ENCODE results near the gene SOX10. TPM values are rescaled to one million over a fixed set of nuclear protein-coding genes. Genes with fewer than 3 reads are reported as not detected.

SOX10 gene
- total RNA-seq, 1 donor from 2014 or later: not detected

GRCh38 chr22:37924386-37925065 lies 59.8 kb downstream of the SOX10 start:
- H3K9me3 Mint-ChIP-seq: no peaks in the 10 kb centered on the region
- no peaks in the 10 kb centered on the region for H3K27me3 Mint-ChIP-seq (ENCODE audit: low read depth)
- peaks cover 5% of the 10 kb centered on the region for H3K4me1 Mint-ChIP-seq (ENCODE audit: low read depth)
- no peak overlapping the region for H3K27ac Mint-ChIP-seq
- H3K36me3 Mint-ChIP-seq (ENCODE audit: low read depth): peaks cover 19% of the 10 kb centered on the region
- H3K4me3 Mint-ChIP-seq (ENCODE audit: low read depth): no peak overlapping the region
- intact Hi-C loops (cut with micrococcal nuclease): no loop called here
- no peak for DNase-seq (ENCODE audit: low spot score)

GRCh38 chr22:37923927-37924326 lies 60.4 kb downstream of the SOX10 start:
- intact Hi-C loops (cut with micrococcal nuclease): no loop called here
- H3K4me1 Mint-ChIP-seq (ENCODE audit: low read depth): peaks cover 5% of the 10 kb centered on the region
- no peak for DNase-seq (ENCODE audit: low spot score)
- H3K9me3 Mint-ChIP-seq: no peaks in the 10 kb centered on the region
- no peak overlapping the region for H3K27ac Mint-ChIP-seq
- no peaks in the 10 kb centered on the region for H3K27me3 Mint-ChIP-seq (ENCODE audit: low read depth)
- no peak overlapping the region for H3K4me3 Mint-ChIP-seq (ENCODE audit: low read depth)
- peaks cover 16% of the 10 kb centered on the region for H3K36me3 Mint-ChIP-seq (ENCODE audit: low read depth)

Other genes starting within 250 kb of the SOX10 start
- 24.2 and 25.5 TPM in 2 replicates for gene GCAT, start 176.6 kb downstream of the SOX10 start, total RNA-seq
- gene GALR3, start 161.2 kb downstream of the SOX10 start, total RNA-seq: 0.28 and 0.32 TPM in 2 replicates
- gene ANKRD54, start 140.2 kb downstream of the SOX10 start, total RNA-seq: 24.7 and 27.3 TPM in 2 replicates
- 462 and 480 TPM in 2 replicates for gene EIF3L, start 135.1 kb downstream of the SOX10 start, total RNA-seq
- 22.7 and 29.1 TPM in 2 replicates for gene MICALL1, start 78.3 kb downstream of the SOX10 start, total RNA-seq
- not detected in 2 replicates for gene C22orf23, start 31.0 kb downstream of the SOX10 start, total RNA-seq
- 92.6 and 96.5 TPM in 2 replicates for gene POLR2F, start 30.9 kb downstream of the SOX10 start, total RNA-seq
- 9.1 and 9.5 TPM in 2 replicates for gene PICK1, start 72.8 kb upstream of the SOX10 start, total RNA-seq
- not detected in 2 replicates for gene SLC16A8, start 99.6 kb upstream of the SOX10 start, total RNA-seq
- gene BAIAP2L2, start 126.1 kb upstream of the SOX10 start, total RNA-seq: 0.09 and 0.34 TPM in 2 replicates
- gene PLA2G6, start 197.3 kb upstream of the SOX10 start, total RNA-seq: 32.8 and 36.0 TPM in 2 replicates
- 13.5 and 15.3 TPM in 2 replicates for gene MAFF, start 217.4 kb upstream of the SOX10 start, total RNA-seq